Esophagus mucosa (tissue), 1 donor: Measurements from ENCODE around the gene ODC1. TPM values are rescaled to one million over a fixed set of nuclear protein-coding genes. Genes with fewer than 3 reads are reported as not detected.
A peak's percentile ranks its signal among the peaks of the same experiment; 100 is the strongest.
"Not testable (repeated sequence)": the region's sequence is repeated elsewhere in the genome, so short reads cannot be mapped to it uniquely, and the experiment has no call there.

Source experiments
- ATAC-seq: fragments of 200-7000 bp; cut with Tn5 transposase; one replicate; pipeline ENCODE4 v1.9.1; 2020
- total RNA-seq: library from RNA; stranded (reverse); gene quantifications from one replicate; pipeline ENCODE4 v1.2.4, GENCODE V29; 2023
- donor health status: DM: yes; HTN: yes; CAD: no.

The ODC1 gene
- total RNA-seq, 1 donor from 2014 or later: 21.6 TPM

DNA sequence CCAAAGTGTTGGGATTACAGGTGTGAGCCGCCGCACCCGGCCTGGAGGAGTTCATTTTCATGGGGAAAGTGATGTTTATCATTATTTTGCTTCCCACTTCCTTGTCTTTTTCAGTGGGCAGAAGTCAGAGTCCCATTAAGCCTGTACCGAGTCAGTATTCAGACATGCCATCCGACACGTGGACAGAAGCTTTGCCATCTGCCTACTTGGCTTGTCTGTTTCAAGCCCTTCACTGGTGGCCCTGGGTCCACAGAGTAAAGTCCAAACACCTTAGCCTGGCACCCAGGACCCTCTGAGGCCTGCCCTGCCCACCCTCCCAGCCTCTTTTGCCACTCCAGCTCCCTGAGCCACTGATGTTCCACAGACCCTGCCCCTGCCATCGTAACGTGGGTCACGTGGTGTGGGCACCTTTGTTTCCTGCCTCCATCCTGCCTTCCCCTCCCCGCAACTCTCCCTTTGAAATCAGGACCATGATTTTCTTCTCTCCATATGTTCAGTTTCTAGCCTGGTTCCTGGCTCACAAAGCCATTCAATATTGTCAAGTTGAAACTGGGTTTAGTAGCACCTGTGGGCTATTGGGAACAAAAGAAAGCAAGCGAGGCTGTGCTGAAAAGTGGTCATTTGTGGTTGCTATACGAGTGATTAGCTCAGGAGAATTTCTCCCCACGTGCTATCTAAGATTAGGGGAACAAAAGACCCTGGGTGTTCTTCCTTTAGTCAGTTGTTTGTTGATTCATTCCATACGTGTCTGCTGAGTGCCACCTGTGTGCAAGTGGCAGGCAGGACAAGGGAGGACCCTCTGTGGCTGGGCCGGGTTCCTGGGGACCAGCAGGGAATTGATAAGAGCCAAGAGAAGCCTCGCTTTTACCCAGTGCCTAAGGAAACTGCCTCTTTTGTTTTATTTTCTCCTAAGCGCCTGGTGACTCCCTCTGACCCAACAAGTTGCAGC, 5.1 kb upstream of the ODC1 start:
- no peak for ATAC-seq

DNA sequence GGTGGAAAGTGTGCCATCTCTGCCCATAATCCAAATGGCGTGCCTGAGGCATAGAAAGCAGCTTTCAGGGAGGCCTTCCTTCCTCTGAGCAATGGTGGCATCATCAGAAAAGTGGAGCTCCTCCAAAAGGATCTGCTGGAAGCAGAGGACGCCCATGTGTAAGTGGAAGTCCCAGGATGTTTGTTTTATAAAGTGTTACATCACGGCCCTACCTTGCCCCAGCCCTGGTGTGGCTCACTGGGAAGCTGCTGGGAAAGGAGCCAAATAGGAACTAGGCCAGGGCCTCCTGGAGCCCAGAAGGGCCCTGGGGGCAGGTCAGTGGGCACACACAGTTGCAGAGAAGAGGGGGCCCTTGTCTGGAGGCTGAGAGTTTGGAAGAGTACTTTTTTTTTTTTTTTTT, 4.2 kb upstream of the ODC1 start:
- ATAC-seq: peak; percentile 69

DNA sequence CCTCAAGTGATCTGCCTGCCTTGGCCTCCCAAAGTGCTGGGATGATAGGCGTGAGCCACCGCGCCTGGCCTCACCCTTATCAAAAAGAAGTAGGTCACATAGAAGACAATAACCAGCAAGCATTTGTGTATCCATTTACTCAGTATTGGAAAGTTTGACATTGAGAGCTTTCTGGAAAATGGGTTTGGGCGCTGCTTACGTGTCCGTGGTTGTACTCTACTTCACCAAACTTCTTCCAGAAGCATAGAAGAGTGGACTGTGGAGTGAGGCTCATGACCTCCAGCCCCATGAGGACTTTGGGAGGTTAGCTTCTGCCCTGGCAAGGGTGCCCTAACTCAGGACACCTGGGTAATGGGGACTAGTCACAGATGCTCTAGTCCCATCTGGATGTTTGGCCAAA, 3.7 kb upstream of the ODC1 start:
- no peak for ATAC-seq

DNA sequence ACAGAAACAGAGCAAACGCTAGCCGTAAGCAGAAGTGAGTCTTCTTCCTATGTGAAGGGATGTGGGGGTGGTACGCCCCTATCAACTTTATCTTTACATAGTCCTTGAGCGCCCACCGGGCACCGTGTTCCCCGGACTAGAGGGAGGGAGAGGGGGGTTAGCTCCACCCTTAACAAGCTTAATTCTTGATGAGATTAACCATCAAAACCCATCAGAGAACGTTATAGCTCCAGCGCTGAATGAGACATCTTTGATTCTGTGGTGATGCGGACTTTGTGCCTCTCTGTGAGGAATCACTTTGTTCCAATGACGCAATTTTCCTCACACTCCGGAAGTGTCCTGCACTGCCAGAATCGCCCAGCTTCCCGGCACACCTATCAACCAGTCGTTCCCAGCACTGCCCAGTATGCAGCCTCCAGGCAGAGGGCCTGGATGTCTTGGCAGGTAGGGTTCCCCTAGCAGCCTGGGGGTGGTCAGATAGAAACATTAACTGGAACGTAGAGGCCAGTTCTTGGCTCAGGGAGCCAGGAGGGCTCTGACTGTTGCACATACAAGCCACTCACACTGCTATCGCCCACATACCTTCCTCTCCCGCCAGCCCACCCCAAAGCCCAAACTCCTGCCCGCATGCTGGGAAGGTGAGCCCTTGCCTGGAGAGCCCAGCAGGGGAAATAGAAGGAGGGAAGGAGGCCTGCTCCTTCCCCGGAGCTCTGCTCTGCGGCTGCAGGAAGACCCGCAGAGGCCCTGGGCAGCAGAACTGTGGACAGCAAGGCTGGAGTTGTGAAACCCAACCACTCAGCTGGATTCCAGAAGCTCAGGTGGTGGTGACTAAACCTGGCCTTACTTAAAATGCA, 1.9 kb upstream of the ODC1 start:
- no peak for ATAC-seq

DNA sequence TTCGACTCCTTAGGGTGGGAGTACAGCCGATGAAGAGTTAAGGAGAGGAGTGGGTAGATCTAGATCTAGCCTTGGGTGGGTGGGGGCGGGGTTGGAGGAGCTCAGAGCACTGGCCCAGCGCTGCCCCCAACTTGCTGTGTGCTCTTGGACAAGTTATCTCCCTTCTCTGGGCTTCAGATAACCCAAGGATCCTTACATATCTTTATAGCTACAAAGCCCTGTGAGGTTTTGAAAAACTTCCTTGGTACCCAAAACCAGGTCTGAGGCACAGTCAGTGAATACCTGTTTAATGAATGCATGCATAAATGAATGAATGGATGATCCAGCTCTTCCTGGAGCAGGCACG, 1.3 kb upstream of the ODC1 start:
- no peak for ATAC-seq

DNA sequence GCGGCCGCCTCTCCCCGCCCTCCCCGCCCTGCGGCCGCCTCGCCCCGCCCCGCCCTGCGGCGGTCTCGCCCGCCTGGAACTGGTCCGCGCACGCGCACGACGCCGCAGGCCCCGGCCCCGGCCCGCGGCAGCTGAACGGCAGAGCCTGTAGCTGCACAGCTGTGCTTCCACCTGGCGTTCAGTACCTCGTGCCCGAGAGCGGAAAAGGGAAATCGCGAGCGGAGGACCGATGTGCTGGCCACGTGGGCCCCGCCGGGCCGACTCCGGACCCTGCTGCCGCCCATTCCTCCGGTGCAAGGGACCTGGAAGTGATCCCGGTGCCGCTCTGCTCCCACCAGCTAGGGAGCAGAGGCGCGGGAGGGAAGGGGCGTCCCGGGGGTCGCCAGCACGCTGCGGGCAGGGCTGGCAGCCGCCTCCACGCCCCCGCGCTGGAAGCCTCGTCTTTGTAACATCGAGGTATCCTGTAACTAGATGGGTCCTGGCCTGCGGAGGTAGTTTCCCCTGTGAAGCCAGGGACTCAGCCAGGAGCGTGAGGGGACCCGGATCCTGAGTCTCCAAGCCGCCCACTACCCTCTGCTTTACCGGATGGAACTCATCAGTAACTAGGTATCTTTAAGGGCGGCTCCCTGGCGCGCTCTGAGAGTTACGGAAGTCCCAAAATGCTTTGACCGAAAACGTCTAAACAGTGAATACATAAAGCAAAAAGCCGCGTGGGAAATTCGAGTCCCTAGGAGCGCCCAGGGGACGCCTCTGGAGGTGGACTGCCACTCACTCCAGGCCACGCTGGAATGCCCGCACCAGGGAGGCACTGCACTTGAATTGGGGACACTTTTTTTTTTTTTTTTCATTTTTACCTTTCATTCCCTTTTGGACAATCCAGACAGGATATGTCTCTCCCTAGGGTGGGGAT, 704 bp upstream of the ODC1 start:
- ATAC-seq: peak; percentile 76

DNA sequence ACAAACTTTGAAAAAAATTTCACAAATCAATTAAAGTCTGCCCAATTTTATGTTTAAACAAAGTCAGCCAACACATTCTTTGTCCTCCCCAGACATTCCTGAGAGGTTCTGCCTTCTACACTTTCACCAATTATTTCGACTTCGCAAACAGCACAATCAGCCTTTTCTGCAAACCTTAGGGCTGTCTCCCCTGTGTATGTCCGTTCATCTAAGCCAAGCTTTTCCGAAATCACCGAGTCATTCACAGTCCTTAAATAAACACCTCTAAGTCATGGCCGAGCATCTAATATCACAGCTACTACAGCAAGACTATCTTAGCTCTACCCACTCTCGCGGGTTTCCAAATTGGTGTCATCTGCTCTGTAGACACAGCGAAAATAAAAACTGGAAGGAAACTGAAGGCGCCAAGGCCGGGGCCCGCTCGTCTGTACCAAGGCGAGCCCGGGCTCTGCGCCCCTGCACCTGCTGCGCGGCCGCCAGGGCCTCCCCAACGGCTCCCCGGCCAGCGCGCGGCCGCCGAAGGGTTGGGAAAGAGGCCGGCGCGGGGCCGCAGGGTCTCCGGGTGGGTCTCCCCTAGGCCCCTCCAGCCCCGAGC, 730 bp downstream of the ODC1 start:
- peak; percentile 14 for ATAC-seq

DNA sequence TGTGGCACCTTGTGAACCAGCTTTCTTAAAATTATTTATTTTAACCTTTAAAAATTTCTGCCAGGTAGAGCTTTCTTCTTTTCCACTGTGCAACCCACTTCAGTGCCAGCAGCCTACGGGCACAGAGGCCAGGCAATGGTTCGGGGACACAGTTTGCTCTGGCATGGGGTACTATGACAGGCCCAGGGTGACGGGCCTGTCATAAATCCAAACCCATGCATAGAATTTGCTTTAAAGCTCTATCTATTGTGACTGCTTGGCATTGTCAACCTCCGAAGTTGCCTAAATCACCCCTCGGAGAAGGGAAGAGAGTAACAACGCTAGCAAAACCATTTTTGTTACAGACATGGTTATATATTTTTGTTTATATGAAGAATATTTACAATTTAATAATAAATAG, 1.5 kb downstream of the ODC1 start:
- ATAC-seq: no peak

DNA sequence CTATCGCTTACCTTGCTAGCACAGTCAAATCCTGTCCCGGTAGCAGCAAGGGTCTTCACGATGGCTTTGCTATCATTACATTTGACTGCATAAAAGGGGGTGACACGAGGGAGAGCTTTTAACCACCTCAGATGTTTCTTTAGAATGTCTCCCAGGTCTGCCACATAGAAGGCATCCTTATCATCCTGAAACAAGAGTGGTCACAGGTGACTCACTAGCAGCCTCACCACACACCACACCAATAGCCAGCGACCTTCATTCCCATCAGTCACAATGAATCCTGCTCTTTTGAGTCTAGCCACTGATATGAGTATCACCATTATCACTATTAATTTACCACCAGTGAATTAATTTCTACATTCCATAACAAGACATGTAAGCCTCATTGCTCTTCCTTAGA, 3.7 kb downstream of the ODC1 start:
- ATAC-seq: no peak

DNA sequence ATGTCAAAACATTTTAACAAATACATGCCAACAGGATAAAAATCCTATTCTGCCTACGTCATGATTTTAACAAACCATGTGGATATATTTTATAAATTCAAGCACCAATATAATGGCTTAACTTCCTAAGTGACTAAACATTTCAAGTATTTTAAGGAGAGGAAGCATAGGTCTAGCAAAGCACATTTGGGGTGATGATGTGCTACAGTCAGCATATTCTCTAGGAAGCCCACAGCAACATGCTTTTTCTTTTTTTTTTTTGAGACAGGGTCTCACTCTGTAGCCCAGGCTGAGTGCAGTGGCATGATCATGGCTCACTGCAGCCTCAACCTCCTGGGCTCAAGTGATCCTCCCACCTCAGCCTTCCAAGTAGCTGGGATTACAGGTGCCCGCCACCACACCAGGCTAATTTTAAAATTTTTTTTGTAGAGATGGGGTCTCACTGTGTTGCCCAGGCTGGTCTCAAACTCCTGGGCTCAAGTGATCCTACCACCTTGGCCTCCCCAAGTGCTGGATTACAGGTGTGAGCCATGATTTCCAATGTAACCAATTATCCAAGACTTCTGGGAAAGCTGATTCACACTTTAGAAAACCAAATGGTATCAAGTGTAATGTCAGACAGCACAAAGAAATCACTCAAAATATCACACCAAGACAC, 5.5 kb downstream of the ODC1 start:
- not testable (repeated sequence) for ATAC-seq

DNA sequence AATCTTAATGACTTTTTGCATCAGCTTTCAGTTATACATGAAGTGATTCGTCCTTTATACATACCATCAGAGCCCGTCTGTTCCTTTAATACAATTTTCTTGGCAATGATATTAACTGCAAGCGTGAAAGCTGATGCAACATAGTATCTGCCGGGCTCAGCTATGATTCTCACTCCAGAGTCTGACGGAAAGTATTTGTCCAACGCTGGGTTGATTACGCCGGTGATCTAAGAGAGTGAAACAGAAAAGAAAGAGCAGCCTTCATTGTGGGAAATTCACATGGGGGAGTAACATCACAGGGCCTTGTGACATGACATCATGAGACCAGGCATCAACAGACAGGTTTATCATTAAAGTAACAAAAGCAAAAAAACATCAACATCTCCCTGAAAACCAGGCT, 6.2 kb downstream of the ODC1 start:
- no peak for ATAC-seq

DNA sequence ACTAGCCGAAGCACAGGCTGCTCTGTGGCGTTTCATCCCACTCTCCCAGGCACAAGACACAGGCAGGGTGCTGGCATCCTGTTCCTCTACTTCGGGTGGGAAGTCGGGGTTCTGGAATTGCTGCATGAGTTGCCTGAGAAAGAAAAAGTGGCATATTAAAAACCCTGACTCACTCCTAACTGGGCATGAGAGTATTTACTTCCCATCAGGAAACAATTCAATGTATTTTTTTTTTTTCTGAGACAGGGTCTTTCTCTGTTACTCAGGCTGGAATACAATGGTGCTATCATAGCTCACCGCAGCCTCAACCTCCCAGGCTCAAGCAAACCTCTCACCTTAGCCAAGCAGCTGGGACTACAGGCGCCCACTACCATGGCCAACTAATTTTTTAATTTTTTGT, 7.4 kb downstream of the ODC1 start:
- ATAC-seq: no peak

DNA sequence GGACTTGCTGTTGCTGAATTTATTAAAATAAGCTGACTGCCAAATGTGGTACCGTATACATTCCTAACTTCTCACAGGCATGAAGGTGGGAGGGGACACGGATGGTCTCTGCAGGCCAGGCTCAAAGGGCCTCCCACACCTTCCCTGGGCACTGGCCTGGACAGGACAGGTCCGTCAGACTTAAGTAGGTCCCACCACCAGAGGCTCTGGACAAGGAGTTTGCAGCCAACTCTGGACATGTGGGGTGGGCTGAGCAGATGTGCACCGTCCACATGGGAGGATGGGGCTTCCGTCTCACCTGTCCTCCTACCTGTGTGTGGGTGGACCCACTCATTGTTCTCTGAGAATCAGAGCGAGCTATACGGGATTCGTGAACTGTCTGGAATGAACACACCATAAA, 8.2 kb downstream of the ODC1 start:
- no peak for ATAC-seq

DNA sequence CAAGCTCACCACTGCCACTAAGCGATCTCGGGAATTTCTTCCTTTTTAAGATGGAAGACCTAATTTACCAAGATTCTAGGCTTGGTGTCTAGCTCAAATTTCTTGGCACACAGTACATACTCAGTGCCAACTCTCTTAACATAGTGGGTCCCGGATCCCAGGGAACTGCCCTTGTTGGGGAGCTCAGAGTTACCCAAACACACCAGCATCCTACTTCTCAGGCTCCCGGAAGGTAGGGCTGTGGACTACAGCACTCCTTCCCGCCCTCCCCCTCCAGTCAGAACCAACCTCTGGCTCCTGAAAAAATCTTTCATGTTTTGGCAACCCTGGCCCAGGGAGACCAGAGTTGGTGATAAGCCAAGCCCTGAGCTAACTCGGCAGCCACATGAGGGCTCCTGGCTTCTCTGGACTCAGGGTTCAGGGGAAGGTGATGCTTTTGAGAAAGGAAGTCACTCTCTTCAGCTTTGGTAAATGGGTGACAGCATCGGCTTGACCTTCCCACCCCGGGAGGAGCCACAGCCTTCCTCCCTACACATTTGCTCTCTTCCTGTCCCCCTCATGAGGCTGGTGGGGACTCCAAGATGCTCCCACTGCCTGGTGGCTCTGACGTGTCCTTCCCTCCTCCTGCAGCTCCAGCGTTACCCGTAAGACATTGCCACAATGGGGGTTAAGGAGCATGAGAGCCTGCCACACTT, 8.8 kb downstream of the ODC1 start:
- ATAC-seq: no peak

DNA sequence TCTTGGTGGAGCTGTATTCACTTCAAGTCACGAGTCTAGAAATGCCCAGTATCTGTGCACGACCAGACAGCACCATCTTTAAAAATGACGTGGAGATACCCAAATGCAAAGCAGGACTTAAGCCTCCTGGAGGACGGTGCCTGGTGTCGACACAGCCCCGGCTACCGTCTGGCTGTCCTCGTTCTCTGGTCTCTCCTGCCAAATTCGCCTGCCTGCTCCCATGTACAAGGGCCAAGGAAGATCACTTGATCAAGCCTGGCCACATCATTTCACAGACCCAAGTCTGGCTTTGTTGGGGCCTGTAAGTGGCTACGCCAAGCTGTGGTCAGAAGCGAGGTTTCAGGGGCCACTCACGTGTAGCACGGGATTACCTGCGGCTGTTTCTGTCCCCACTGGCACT, 9.4 kb downstream of the ODC1 start:
- no peak for ATAC-seq

DNA sequence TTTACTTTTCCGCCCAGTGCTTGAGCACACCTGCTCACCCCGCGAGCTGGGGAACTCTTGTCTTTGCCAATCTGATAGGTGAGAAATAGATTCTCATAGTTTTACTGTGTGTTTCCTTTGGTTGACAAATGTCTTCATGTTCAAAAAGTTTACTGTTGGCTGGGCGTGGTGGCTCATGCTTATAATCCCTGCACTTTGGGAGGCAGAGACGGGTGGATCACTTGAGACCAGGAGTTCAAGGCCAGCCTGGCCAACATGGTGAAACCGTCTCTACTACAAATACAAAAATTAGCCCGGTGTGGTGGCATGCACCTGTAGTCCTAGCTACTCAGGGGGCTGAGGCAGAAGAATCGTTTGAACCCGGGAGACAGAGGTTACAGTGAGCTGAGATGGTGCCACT, 10.3 kb downstream of the ODC1 start:
- no peak for ATAC-seq

DNA sequence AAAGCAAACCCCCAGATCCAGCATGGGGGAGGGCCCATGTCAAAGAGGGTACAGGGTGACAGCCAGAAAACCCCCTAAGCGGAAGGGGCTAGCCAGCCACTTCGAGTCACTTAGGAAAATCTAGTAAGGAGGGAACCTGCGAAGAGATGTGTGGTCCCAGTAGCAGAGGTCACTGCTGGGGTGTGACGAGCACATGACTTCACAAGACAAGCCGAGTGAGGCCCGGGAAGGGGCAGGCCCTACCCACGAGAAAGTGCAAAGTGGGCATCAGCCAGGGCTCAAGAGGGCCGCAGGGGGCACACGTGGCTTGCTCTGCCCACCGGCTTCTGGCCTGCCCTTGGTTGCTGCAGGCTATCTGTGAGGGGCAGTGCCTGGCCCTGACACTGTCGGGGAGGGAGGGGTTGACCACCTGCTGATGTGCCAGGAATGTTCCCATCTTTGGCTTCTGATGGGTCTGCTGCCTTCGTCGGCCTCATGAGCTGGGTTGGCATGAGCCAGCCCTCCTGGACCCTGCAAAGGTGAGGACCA, 11.5 kb downstream of the ODC1 start:
- ATAC-seq: no peak

DNA sequence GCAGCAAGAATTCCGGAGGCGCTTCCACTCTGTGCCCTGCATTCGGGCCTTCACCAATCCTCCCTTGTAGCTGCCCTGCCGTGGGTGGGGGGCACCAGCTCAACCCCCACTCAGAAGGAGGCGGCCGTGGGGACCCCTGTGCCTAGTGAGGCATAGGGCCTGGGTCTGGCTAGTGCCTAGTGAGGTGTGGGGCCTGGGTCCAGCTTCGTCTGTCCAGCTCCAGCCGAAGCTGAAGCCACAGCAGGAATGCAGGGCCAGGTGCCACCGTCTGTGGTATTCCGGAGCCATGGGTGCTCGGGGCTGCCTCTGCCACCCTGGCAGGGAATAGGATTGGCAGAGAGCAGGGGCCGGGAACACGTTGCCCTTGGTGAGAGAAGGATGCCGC, 12.3 kb downstream of the ODC1 start:
- no peak for ATAC-seq

DNA sequence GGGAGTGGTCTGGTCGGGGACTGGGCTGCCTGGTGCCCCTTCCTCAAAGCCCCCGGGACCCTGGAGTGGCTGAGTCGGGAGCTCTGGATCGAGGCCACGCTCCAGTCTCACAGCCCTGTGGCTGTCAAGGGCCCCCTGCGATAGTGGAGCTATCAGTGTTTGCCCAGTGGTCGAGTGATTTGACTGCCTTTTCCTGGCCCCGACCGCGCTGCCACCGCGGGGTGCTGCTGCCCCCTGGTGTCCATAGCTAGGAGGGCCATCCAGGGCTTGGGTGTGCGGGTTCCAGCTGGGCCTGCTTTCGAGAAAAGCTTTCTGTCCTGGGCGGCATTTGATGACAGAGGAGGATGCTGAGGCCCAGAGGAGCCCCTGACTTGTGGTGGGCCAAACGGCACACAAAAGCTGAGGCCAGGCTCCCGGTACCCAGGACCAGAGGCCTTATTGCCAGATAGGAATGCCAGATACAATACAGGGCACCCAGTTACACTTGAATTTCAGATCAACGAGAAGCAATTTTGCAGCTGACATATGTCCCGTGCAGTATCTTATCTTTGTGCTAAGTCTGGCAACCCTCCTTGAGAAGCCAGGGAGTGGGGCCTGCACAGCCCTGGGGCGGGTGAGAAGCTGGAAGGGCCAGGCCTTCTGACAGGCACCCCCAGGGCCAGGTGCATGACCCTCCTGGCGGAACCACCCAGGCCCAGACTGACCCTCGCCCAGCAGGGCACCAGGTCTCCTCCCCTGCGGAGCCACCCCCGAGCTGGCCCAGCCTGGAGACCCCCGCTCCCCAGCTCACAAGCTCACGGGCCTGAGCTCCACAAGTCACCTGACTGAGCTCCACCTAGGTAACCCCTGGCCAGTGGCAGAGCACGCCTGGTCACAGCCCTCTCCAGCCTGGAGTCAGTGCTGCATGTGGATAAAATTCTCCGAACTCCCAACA, 13.0 kb downstream of the ODC1 start:
- peak; percentile 70 for ATAC-seq
